SK-N-SH (cell line): ENCODE measurements around the gene SYNJ2. TPM values are rescaled to one million over a fixed set of nuclear protein-coding genes. Genes with fewer than 3 reads are reported as not detected.

Experiments used
- CTCF ChIA-PET: fragments of 300-600, 350-600 bp; formaldehyde crosslinking; extraction: SDS; loops from one replicate; lab custom pipeline; 2021; lab: Yijun Ruan, JAX
- POLR2A ChIA-PET: fragments of 350-600 bp; sonication (Branson Sonifier 250); formaldehyde crosslinking; extraction: SDS; loops from one replicate; lab custom pipeline; 2020; ENCODE audit warnings: antibody characterized with exemption, inconsistent platforms; lab: Yijun Ruan, JAX
- DNase-seq: peaks from one replicate; pipeline ENCODE4 v3.0.0; 2012
- H2AFZ ChIP-seq: fragments of 200-600 bp; sonication (generic); 2 replicates; pipeline ENCODE4 v1.8.1; 2016; ENCODE audit warnings: antibody characterized with exemption, mild to moderate bottlenecking, low read depth
- H3F3A ChIP-seq: fragments of 200-600 bp; sonication (generic); replicated peaks from 2 replicates; pipeline ENCODE3; 2016; ENCODE audit warnings: antibody characterized with exemption, mild to moderate bottlenecking; ENCODE audit not compliant: insufficient read depth
- H3K27ac ChIP-seq, 2 experiments: fragments of 200-500 bp in 1 of 2; fragments of 200-600 bp in 1 of 2; sonication (Bioruptor generic) in 1 of 2; sonication (generic), shearing (Covaris generic) in 1 of 2; 2 replicates each; pipeline versions ENCODE4 v1.5.1 to v1.6.1; 2014 to 2016; ENCODE audit warnings: low read depth in 2 of 2, inconsistent platforms in 1 of 2, low read length in 1 of 2, mild to moderate bottlenecking in 1 of 2, mixed read lengths in 1 of 2
- H3K27me3 ChIP-seq: fragments of 200-600 bp; sonication (generic), shearing (Covaris generic); 2 replicates; pipeline ENCODE4 v1.6.1; 2016; ENCODE audit warnings: mixed run types; ENCODE audit not compliant: insufficient read depth
- H3K36me3 ChIP-seq, 2 experiments: fragments of 200-500 bp in 1 of 2; fragments of 200-600 bp in 1 of 2; sonication (Bioruptor generic) in 1 of 2; sonication (generic) in 1 of 2; replicated peaks in 1 of 2; 2 replicates each; pipeline versions ENCODE3 to v1.5.1; 2014 to 2016; ENCODE audit warnings: low read length in 1 of 2, mild to moderate bottlenecking in 1 of 2; ENCODE audit not compliant: insufficient read depth in 2 of 2, control insufficient read depth in 1 of 2
- H3K4me1 ChIP-seq, 2 experiments: fragments of 200-500 bp in 1 of 2; fragments of 200-600 bp in 1 of 2; sonication (Bioruptor generic) in 1 of 2; sonication (generic), shearing (Covaris generic) in 1 of 2; 2 replicates each; pipeline versions ENCODE4 v1.5.1 to v1.6.1; 2014 to 2016; ENCODE audit warnings: low read depth in 1 of 2, low read length in 1 of 2, mixed run types in 1 of 2; ENCODE audit not compliant: insufficient read depth in 2 of 2, control insufficient read depth in 1 of 2
- H3K4me2 ChIP-seq: fragments of 200-600 bp; sonication (generic), shearing (Covaris generic); 2 replicates; pipeline ENCODE4 v1.6.1; 2017; ENCODE audit warnings: mixed run types
- H3K4me3 ChIP-seq, 2 experiments: fragments of 200-500 bp in 1 of 2; fragments of 200-600 bp in 1 of 2; sonication (Bioruptor generic) in 1 of 2; sonication (generic), shearing (Covaris generic) in 1 of 2; 2 replicates each; pipeline versions ENCODE4 v1.5.1 to v1.8.1; 2014 to 2016; ENCODE audit warnings: low read depth in 2 of 2, inconsistent platforms in 1 of 2, low read length in 1 of 2, mild to moderate bottlenecking in 1 of 2, mixed read lengths in 1 of 2, moderate library complexity in 1 of 2
- H3K79me2 ChIP-seq: fragments of 200-600 bp; sonication (generic); 2 replicates; pipeline ENCODE4 v1.8.1; 2017; ENCODE audit warnings: mild to moderate bottlenecking; ENCODE audit not compliant: insufficient read depth
- H3K9ac ChIP-seq: fragments of 200-600 bp; sonication (generic); 2 replicates; pipeline ENCODE4 v1.6.1; 2017; ENCODE audit warnings: mixed run types
- H3K9me2 ChIP-seq: fragments of 200-600 bp; sonication (generic); 2 replicates; pipeline ENCODE4 v1.6.1; 2017; ENCODE audit warnings: mixed run types
- H3K9me3 ChIP-seq: fragments of 200-600 bp; sonication (generic); 2 replicates; pipeline ENCODE4 v1.6.1; 2017; ENCODE audit warnings: mixed run types, mild to moderate bottlenecking, moderate library complexity
- H4K20me1 ChIP-seq: fragments of 200-600 bp; sonication (generic); 2 replicates; pipeline ENCODE4 v1.6.1; 2017; ENCODE audit warnings: mild to moderate bottlenecking, mixed run types; ENCODE audit not compliant: insufficient read depth
- EZH2phosphoT487 ChIP-seq: fragments of 200-600 bp; sonication (generic); IDR thresholded peaks from 2 replicates; pipeline ENCODE4 v1.6.1; 2017; ENCODE audit warnings: low read depth, mixed run types, mild to moderate bottlenecking, antibody characterized with exemption, moderate library complexity, borderline replicate concordance
- FOSL2 ChIP-seq: IDR thresholded peaks from 2 replicates; pipeline ENCODE4 v1.4.0; 2012; ENCODE audit warnings: low read depth, mild to moderate bottlenecking, moderate library complexity, borderline replicate concordance
- FOXJ3 ChIP-seq: sonication (generic); formaldehyde crosslinking; IDR thresholded peaks from 2 replicates; pipeline ENCODE4 v1.5.1; 2020; ENCODE audit warnings: mild to moderate bottlenecking, missing genetic modification reagents
- FOXM1 ChIP-seq: IDR thresholded peaks from 2 replicates; pipeline ENCODE4 v1.4.0; 2012; ENCODE audit warnings: low read depth, mild to moderate bottlenecking
- GABPA ChIP-seq: IDR thresholded peaks from 2 replicates; pipeline ENCODE4 v1.4.0; 2012; ENCODE audit warnings: low read depth, mild to moderate bottlenecking
- NFIC ChIP-seq: IDR thresholded peaks from 2 replicates; pipeline ENCODE4 v1.4.0; 2012; ENCODE audit warnings: borderline replicate concordance
- NRF1 ChIP-seq: IDR thresholded peaks from 2 replicates; pipeline ENCODE4 v1.6.1; 2012; ENCODE audit warnings: low read depth, mild to moderate bottlenecking, low read length
- RAD21 ChIP-seq: IDR thresholded peaks from 2 replicates; pipeline ENCODE4 v1.6.1; 2012; ENCODE audit warnings: mild to moderate bottlenecking, low read length
- RCOR1 ChIP-seq: fragments of 150-350 bp; IDR thresholded peaks from 2 replicates; pipeline ENCODE4 v1.6.1; 2017; ENCODE audit warnings: antibody characterized with exemption, low read length
- REST ChIP-seq: IDR thresholded peaks from 2 replicates; pipeline ENCODE4 v1.6.1; 2012; ENCODE audit warnings: mild to moderate bottlenecking, low read depth, low read length, moderate library complexity
- RXRA ChIP-seq: IDR thresholded peaks from 2 replicates; pipeline ENCODE4 v1.4.0; 2012; ENCODE audit warnings: low read depth, mild to moderate bottlenecking, borderline replicate concordance
- TAF1 ChIP-seq: IDR thresholded peaks from 2 replicates; pipeline ENCODE4 v1.6.1; 2012; ENCODE audit warnings: low read depth, mild to moderate bottlenecking, low read length, moderate library complexity, borderline replicate concordance
- TCF12 ChIP-seq: IDR thresholded peaks from 2 replicates; pipeline ENCODE4 v1.4.0; 2012
- TEAD4 ChIP-seq: IDR thresholded peaks from 2 replicates; pipeline ENCODE4 v1.4.0; 2012; ENCODE audit warnings: mild to moderate bottlenecking, borderline replicate concordance; ENCODE audit not compliant: insufficient read depth
- USF1 ChIP-seq: IDR thresholded peaks from 2 replicates; pipeline ENCODE4 v1.4.0; 2012; ENCODE audit warnings: low read depth, borderline replicate concordance
- USF2 ChIP-seq: fragments of 150-350 bp; IDR thresholded peaks from 2 replicates; pipeline ENCODE4 v1.6.1; 2017; ENCODE audit warnings: antibody characterized with exemption, low read length, low read depth, borderline replicate concordance
- WGBS: methylation state at CpG from one replicate; pipeline ENCODE4 v1.1.6; 2017; ENCODE audit warnings: low lambda C conversion rate; 5-methylcytosine and 5-hydroxymethylcytosine counted together
- polyA plus RNA-seq, 3 experiments: library from polyadenylated mRNA; depleted of rRNA; stranded (reverse); fragments of >200 nt; gene quantifications; 2 replicates each; pipeline ENCODE4 v1.2.3, GENCODE V29; 2012
- TF ChIP-seq, protein P1 (sequence below): IDR thresholded peaks from 2 replicates; pipeline ENCODE4 v1.4.0; 2012; ENCODE audit warnings: low read depth
- TF ChIP-seq, protein P2 (sequence below): fragments of 150-350 bp; IDR thresholded peaks from 2 replicates; pipeline ENCODE4 v1.6.1; 2016; ENCODE audit warnings: mild to moderate bottlenecking, low read depth, low read length

The SYNJ2 gene
- polyA plus RNA-seq, 1 of the 3 experiments (the other 2 are of a cell fraction), result 40.0 TPM

GRCh38 chr6:158053377-158054313, 72.0 kb downstream of the SYNJ2 start:
- peak overlapping the region in 1 of 2 experiments; percentile 99; a peak in 2 of 4 replicates for H3K27ac ChIP-seq
- DNase-seq, result no peak
- no peaks in the 10 kb centered on the region for H3K27me3 ChIP-seq
- H3F3A ChIP-seq, result peaks cover 54% of the 10 kb centered on the region
- H2AFZ ChIP-seq, result no peak overlapping the region
- no peaks in the 10 kb centered on the region for H3K9me3 ChIP-seq
- no peak overlapping the region for H3K4me3 ChIP-seq
- peaks cover 3 to 44% of the 10 kb centered on the region in 2 experiments for H3K36me3 ChIP-seq
- H3K4me2 ChIP-seq, result no peak overlapping the region
- peaks cover 0 to 20% of the 10 kb centered on the region in 2 experiments; a peak in 2 of 4 replicates for H3K4me1 ChIP-seq
- CTCF ChIA-PET, result interaction anchor here (0.8 to 5.6 kb wide), 2 partner anchors 18 to 46 kb away, joined by 3 to 29 read pairs; no protein-coding TSS in a partner anchor
- WGBS, result 85% methylated on average over 2 of the region's 2 CpGs
- H3K9me2 ChIP-seq, result no peaks in the 10 kb centered on the region
- H3K79me2 ChIP-seq, result peaks cover 37% of the 10 kb centered on the region; the same call in 1 of the 2 replicates
- no peaks in the 10 kb centered on the region for H4K20me1 ChIP-seq
- POLR2A ChIA-PET, result no interaction called here
- H3K9ac ChIP-seq, result no peak overlapping the region
- TF ChIP-seq FOXJ3 (no peak), EZH2phosphoT487 (no peak), USF2 (no peak), FOXM1 (no peak), NRF1 (no peak), GABPA (no peak), USF1 (no peak), TCF12 (no peak)
- TF ChIP-seq, protein P1, sequence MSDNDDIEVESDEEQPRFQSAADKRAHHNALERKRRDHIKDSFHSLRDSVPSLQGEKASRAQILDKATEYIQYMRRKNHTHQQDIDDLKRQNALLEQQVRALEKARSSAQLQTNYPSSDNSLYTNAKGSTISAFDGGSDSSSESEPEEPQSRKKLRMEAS, result no peak

GRCh38 chr6:158056355-158056754, 74.7 kb downstream of the SYNJ2 start:
- Histone ChIP-seq H3K4me2 (peak overlapping the region; percentile 64), H2AFZ (no peak overlapping the region), H3K27ac (peak overlapping the region in 1 of 2 experiments; percentile 99; a peak in 2 of 4 replicates), H3K9me2 (no peaks in the 10 kb centered on the region), H4K20me1 (no peaks in the 10 kb centered on the region), H3K27me3 (no peaks in the 10 kb centered on the region), H3K4me1 (peaks cover 14 to 38% of the 10 kb centered on the region in 2 experiments; a peak in 3 of 4 replicates), H3K9ac (peak overlapping the region; percentile 83), H3K36me3 (peaks cover 0 to 51% of the 10 kb centered on the region in 2 experiments), H3F3A (peaks cover 61% of the 10 kb centered on the region), H3K9me3 (no peaks in the 10 kb centered on the region), H3K4me3 (no peak overlapping the region), H3K79me2 (peaks cover 43% of the 10 kb centered on the region)
- POLR2A ChIA-PET, result no interaction called here
- DNase-seq, result no peak
- CTCF ChIA-PET, result interaction anchor here (0.9 to 5.6 kb wide), 2 partner anchors 11 to 15 kb away, joined by 3 to 29 read pairs; no protein-coding TSS in a partner anchor
- TF ChIP-seq TEAD4, result no peak
- no peak for TF ChIP-seq RXRA
- no peak for TF ChIP-seq RCOR1
- TF ChIP-seq RAD21, result no peak
- TF ChIP-seq, protein P1, result no peak
- no peak for TF ChIP-seq FOXJ3
- TF ChIP-seq NFIC, result no peak
- no peak for TF ChIP-seq EZH2phosphoT487
- TF ChIP-seq, protein P2, sequence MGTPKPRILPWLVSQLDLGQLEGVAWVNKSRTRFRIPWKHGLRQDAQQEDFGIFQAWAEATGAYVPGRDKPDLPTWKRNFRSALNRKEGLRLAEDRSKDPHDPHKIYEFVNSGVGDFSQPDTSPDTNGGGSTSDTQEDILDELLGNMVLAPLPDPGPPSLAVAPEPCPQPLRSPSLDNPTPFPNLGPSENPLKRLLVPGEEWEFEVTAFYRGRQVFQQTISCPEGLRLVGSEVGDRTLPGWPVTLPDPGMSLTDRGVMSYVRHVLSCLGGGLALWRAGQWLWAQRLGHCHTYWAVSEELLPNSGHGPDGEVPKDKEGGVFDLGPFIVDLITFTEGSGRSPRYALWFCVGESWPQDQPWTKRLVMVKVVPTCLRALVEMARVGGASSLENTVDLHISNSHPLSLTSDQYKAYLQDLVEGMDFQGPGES, result no peak
- TF ChIP-seq FOSL2, result no peak
- TF ChIP-seq REST, result no peak
- TF ChIP-seq TAF1, result no peak
- 85% methylated on average over 9 of the region's 9 CpGs for WGBS
